ENCODE data around the gene NIM1K.

- TF ChIP-seq, protein P1, sequence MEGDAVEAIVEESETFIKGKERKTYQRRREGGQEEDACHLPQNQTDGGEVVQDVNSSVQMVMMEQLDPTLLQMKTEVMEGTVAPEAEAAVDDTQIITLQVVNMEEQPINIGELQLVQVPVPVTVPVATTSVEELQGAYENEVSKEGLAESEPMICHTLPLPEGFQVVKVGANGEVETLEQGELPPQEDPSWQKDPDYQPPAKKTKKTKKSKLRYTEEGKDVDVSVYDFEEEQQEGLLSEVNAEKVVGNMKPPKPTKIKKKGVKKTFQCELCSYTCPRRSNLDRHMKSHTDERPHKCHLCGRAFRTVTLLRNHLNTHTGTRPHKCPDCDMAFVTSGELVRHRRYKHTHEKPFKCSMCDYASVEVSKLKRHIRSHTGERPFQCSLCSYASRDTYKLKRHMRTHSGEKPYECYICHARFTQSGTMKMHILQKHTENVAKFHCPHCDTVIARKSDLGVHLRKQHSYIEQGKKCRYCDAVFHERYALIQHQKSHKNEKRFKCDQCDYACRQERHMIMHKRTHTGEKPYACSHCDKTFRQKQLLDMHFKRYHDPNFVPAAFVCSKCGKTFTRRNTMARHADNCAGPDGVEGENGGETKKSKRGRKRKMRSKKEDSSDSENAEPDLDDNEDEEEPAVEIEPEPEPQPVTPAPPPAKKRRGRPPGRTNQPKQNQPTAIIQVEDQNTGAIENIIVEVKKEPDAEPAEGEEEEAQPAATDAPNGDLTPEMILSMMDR (IDR thresholded peaks at IDR 0.05): no peak
- no peak for TF ChIP-seq POLR2A (IDR thresholded peaks at IDR 0.05)
Observed at GRCh38 chr5:43210570-43210969, 18.5 kb downstream of the NIM1K start.

All from Peyer's patch (tissue), 4 donors.